ENCODE results near the gene CTNND2.

- TF ChIP-seq POLR2A (IDR thresholded peaks at IDR 0.05) (no peak), CTCF (IDR thresholded peaks at IDR 0.05) (no peak)
These were observed 307.6 kb downstream of the CTNND2 start for GRCh38 chr5:11596657-11597071.
